Measurements from ENCODE around the gene KLHL29. TPM values are rescaled to one million over a fixed set of nuclear protein-coding genes. Genes with fewer than 3 reads are reported as not detected.

Gene KLHL29
- total and polyA plus RNA-seq, 2 experiments from 2014 or later: 1.5 to 6.5 TPM

DNA sequence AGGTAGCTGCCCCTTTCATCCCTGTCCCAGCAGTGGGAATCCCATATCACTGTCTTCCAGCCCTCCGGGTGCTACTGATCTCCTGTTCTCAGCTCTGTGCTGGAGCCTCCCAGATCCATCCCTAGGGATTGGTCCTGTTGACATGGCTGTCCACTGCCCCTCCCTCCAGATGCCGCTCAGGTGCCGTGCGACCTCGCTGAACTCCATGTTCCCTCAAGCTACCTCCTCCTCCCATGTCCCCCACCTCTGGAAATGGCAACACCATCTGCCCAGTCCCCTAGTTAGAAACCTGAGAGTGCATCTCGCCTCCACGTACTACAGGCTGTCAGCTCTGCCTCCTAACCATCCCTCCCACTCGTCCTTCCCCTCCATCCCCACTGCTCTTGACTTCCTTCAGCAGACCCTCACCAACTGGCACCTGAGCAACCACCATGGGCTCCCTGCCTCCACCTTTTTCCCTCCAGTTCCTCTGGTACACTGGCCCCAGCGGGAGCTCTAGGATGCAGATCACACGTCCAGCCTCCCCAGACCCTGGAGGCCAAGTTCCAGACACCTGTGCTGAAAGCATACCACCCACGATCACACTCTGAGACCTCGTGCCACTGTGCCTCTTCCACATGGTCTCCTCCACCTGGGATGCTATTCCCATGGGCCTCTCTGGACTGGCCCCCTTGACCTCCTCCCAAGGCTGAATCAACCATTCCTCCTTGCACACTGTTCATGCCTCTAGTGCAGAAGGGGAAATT is 106.8 kb downstream of the KLHL29 start (continued):
- TF ChIP-seq, protein P1, sequence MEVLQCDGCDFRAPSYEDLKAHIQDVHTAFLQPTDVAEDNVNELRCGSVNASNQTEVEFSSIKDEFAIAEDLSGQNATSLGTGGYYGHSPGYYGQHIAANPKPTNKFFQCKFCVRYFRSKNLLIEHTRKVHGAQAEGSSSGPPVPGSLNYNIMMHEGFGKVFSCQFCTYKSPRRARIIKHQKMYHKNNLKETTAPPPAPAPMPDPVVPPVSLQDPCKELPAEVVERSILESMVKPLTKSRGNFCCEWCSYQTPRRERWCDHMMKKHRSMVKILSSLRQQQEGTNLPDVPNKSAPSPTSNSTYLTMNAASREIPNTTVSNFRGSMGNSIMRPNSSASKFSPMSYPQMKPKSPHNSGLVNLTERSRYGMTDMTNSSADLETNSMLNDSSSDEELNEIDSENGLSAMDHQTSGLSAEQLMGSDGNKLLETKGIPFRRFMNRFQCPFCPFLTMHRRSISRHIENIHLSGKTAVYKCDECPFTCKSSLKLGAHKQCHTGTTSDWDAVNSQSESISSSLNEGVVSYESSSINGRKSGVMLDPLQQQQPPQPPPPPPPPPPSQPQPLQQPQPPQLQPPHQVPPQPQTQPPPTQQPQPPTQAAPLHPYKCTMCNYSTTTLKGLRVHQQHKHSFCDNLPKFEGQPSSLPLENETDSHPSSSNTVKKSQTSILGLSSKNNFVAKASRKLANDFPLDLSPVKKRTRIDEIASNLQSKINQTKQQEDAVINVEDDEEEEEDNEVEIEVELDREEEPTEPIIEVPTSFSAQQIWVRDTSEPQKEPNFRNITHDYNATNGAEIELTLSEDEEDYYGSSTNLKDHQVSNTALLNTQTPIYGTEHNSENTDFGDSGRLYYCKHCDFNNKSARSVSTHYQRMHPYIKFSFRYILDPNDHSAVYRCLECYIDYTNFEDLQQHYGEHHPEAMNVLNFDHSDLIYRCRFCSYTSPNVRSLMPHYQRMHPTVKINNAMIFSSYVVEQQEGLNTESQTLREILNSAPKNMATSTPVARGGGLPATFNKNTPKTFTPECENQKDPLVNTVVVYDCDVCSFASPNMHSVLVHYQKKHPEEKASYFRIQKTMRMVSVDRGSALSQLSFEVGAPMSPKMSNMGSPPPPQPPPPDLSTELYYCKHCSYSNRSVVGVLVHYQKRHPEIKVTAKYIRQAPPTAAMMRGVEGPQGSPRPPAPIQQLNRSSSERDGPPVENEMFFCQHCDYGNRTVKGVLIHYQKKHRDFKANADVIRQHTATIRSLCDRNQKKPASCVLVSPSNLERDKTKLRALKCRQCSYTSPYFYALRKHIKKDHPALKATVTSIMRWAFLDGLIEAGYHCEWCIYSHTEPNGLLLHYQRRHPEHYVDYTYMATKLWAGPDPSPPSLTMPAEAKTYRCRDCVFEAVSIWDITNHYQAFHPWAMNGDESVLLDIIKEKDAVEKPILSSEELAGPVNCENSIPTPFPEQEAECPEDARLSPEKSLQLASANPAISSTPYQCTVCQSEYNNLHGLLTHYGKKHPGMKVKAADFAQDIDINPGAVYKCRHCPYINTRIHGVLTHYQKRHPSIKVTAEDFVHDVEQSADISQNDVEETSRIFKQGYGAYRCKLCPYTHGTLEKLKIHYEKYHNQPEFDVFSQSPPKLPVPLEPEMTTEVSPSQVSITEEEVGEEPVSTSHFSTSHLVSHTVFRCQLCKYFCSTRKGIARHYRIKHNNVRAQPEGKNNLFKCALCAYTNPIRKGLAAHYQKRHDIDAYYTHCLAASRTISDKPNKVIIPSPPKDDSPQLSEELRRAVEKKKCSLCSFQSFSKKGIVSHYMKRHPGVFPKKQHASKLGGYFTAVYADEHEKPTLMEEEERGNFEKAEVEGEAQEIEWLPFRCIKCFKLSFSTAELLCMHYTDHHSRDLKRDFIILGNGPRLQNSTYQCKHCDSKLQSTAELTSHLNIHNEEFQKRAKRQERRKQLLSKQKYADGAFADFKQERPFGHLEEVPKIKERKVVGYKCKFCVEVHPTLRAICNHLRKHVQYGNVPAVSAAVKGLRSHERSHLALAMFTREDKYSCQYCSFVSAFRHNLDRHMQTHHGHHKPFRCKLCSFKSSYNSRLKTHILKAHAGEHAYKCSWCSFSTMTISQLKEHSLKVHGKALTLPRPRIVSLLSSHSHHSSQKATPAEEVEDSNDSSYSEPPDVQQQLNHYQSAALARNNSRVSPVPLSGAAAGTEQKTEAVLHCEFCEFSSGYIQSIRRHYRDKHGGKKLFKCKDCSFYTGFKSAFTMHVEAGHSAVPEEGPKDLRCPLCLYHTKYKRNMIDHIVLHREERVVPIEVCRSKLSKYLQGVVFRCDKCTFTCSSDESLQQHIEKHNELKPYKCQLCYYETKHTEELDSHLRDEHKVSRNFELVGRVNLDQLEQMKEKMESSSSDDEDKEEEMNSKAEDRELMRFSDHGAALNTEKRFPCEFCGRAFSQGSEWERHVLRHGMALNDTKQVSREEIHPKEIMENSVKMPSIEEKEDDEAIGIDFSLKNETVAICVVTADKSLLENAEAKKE (CRISPR knock-in tag; IDR thresholded peaks at IDR 0.05): no peak
- no peak for TF ChIP-seq ZNF114 (CRISPR knock-in tag; IDR thresholded peaks at IDR 0.05)
- TF ChIP-seq, protein P2, sequence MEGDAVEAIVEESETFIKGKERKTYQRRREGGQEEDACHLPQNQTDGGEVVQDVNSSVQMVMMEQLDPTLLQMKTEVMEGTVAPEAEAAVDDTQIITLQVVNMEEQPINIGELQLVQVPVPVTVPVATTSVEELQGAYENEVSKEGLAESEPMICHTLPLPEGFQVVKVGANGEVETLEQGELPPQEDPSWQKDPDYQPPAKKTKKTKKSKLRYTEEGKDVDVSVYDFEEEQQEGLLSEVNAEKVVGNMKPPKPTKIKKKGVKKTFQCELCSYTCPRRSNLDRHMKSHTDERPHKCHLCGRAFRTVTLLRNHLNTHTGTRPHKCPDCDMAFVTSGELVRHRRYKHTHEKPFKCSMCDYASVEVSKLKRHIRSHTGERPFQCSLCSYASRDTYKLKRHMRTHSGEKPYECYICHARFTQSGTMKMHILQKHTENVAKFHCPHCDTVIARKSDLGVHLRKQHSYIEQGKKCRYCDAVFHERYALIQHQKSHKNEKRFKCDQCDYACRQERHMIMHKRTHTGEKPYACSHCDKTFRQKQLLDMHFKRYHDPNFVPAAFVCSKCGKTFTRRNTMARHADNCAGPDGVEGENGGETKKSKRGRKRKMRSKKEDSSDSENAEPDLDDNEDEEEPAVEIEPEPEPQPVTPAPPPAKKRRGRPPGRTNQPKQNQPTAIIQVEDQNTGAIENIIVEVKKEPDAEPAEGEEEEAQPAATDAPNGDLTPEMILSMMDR (conservative IDR thresholded peaks at IDR 0.05; ENCODE audit: low read depth in 2 of 2): no peak
- TF ChIP-seq EZH2phosphoT487 (IDR thresholded peaks at IDR 0.05; ENCODE audit: unreplicated experiment): no peak
- no peak for TF ChIP-seq CREB1 (CRISPR knock-in tag; IDR thresholded peaks at IDR 0.05; ENCODE audit: low read depth)
- no peak for TF ChIP-seq NANOG (IDR thresholded peaks at IDR 0.05; ENCODE audit: borderline replicate concordance)
- no peak for TF ChIP-seq POLR2AphosphoS5 (IDR thresholded peaks at IDR 0.05; ENCODE audit: low read depth)
- TF ChIP-seq EZH2 (IDR thresholded peaks at IDR 0.05; ENCODE audit: low read depth, unreplicated experiment): no peak
